K562 (cell line): Measurements from ENCODE around the gene ZMIZ1. TPM values are rescaled to one million over a fixed set of nuclear protein-coding genes. Genes with fewer than 3 reads are reported as not detected.
A peak's percentile ranks its signal among the peaks of the same experiment; 100 is the strongest.

Experiments
- ATAC-seq: fragments of 200-7000 bp; cut with Tn5 transposase; 3 replicates; pipeline ENCODE4 v1.9.1; 2020; ENCODE audit warnings: moderate library complexity
- BruUV-seq: library from RNA; stranded (reverse); fragments of 400-500 nt; replicated peaks from 2 replicates; lab custom pipeline; 2021; lab: Mats Ljungman, UMichigan
- CTCF ChIA-PET: fragments of 300-600 bp; formaldehyde crosslinking; extraction: SDS; loops from one replicate; lab custom pipeline; 2021; ENCODE audit warnings: low intra/inter-chr PET ratio; lab: Yijun Ruan, JAX
- POLR2A ChIA-PET: fragments of 300-600, 350-650 bp; sonication (Branson Sonifier 250); formaldehyde crosslinking; extraction: SDS; loops from one replicate; lab custom pipeline; 2021; ENCODE audit warnings: antibody characterized with exemption, inconsistent platforms; lab: Yijun Ruan, JAX
- DNase-seq, 4 experiments: peaks; one replicate each; pipeline versions ENCODE4 v3.0.0 to v3.0.0-alpha.2; 2011 to 2018; ENCODE audit warnings: low spot score in 3 of 4, mixed read lengths in 3 of 4; ENCODE audit errors: extremely low read depth in 1 of 4
- FAIRE-seq: peaks from 2 replicates; lab custom pipeline; 2011; peaks lifted over from hg19 to GRCh38; lab: Jason Lieb, UNC
- H2AFZ ChIP-seq: 2 replicates; pipeline ENCODE4 v1.6.0; 2011; ENCODE audit warnings: low read depth, low read length, control low read depth, inconsistent platforms
- H3K27ac ChIP-seq: fragments of 200-600 bp; 3 replicates; pipeline ENCODE4 v1.8.0; 2011; ENCODE audit warnings: low read depth, mild to moderate bottlenecking, control low read depth, inconsistent platforms, low read length, moderate library complexity, mixed read lengths; ENCODE audit errors: extremely low read depth
- H3K27me3 ChIP-seq, 2 experiments: fragments of 300-600 bp in 1 of 2; 2 replicates in 1 of 2; 3 replicates in 1 of 2; pipeline versions ENCODE4 v1.6.0 to v1.8.0; 2011; ENCODE audit warnings: inconsistent platforms in 2 of 2, low read length in 2 of 2, mild to moderate bottlenecking in 1 of 2, mixed read lengths in 1 of 2, moderate library complexity in 1 of 2; ENCODE audit not compliant: control insufficient read depth in 2 of 2, insufficient read depth in 2 of 2
- H3K36me3 ChIP-seq: fragments of 300-600 bp; 3 replicates; pipeline ENCODE4 v1.8.0; 2011; ENCODE audit warnings: mild to moderate bottlenecking, low read length, inconsistent platforms; ENCODE audit not compliant: control insufficient read depth, insufficient read depth
- H3K4me1 ChIP-seq, 2 experiments: fragments of 200-600 bp in 1 of 2; replicated peaks in 1 of 2; 2 replicates in 1 of 2; 3 replicates in 1 of 2; pipeline versions ENCODE4 v1.5.1 to v1.8.0; 2011; ENCODE audit warnings: inconsistent platforms in 2 of 2, low read length in 2 of 2, mild to moderate bottlenecking in 1 of 2, mixed read lengths in 1 of 2, moderate library complexity in 1 of 2; ENCODE audit not compliant: control insufficient read depth in 2 of 2, insufficient read depth in 2 of 2
- H3K4me2 ChIP-seq: 2 replicates; pipeline ENCODE4 v1.6.1; 2011; ENCODE audit warnings: low read length, control low read depth, inconsistent platforms, mixed read lengths; ENCODE audit not compliant: insufficient read depth
- H3K4me3 ChIP-seq: fragments of 200-600 bp; sonication (generic), shearing (Covaris generic); 2 replicates; pipeline ENCODE4 v1.5.1; 2016; ENCODE audit warnings: control low read depth, inconsistent platforms
- H3K79me2 ChIP-seq: fragments of 200-600 bp; 3 replicates; pipeline ENCODE4 v1.8.0; 2011; ENCODE audit warnings: low read length, inconsistent platforms; ENCODE audit not compliant: control insufficient read depth, insufficient read depth
- H3K9ac ChIP-seq, 2 experiments: 2 replicates each; pipeline versions ENCODE4 v1.6.0 to v1.6.1; 2011; ENCODE audit warnings: low read depth in 2 of 2, low read length in 2 of 2, control low read depth in 1 of 2, inconsistent platforms in 1 of 2, mild to moderate bottlenecking in 1 of 2, mixed read lengths in 1 of 2; ENCODE audit not compliant: insufficient read depth in 1 of 2
- H3K9me1 ChIP-seq: one replicate; pipeline ENCODE4 v1.6.0; 2011; ENCODE audit warnings: inconsistent platforms, mild to moderate bottlenecking, low read length, moderate library complexity; ENCODE audit not compliant: control insufficient read depth, insufficient read depth
- H3K9me3 ChIP-seq: replicated peaks from 2 replicates; pipeline ENCODE4 v1.5.1; 2011; ENCODE audit warnings: low read depth, low read length, inconsistent platforms; ENCODE audit not compliant: control insufficient read depth, insufficient read depth
- H4K20me1 ChIP-seq: replicated peaks from 2 replicates; pipeline ENCODE4 v1.6.1; 2011; ENCODE audit warnings: low read length, inconsistent platforms, mixed read lengths; ENCODE audit not compliant: control insufficient read depth, insufficient read depth
- EGR1 ChIP-seq: fragments of 450-650 bp; conservative IDR thresholded peaks from 2 replicates; pipeline ENCODE4 v1.6.1; 2017; ENCODE audit warnings: mild to moderate bottlenecking
- HMGN3 ChIP-seq: IDR thresholded peaks from 2 replicates; pipeline ENCODE4 v1.6.1; 2011; ENCODE audit warnings: borderline replicate concordance, low read depth, mild to moderate bottlenecking, mixed read lengths, low read length; ENCODE audit not compliant: insufficient read length; ENCODE audit errors: extremely low read depth
- NONO ChIP-seq, 2 experiments: fragments of 200-400 bp in 1 of 2; fragments of 450-650 bp in 1 of 2; formaldehyde crosslinking in 1 of 2; IDR thresholded peaks; 2 replicates each; pipeline ENCODE4 v1.6.1; 2017; ENCODE audit warnings: low read depth in 2 of 2, mild to moderate bottlenecking in 2 of 2, moderate library complexity in 2 of 2, low read length in 1 of 2
- STAT5B ChIP-seq: fragments of 250-450 bp; sonication (Bioruptor Pico); IDR thresholded peaks from 2 replicates; pipeline ENCODE4 v1.8.0; 2021; ENCODE audit warnings: mild to moderate bottlenecking, inconsistent platforms
- ZBTB17 ChIP-seq: fragments of 450-650 bp; formaldehyde crosslinking; IDR thresholded peaks from 2 replicates; pipeline ENCODE4 v1.4.0; 2020; ENCODE audit warnings: mild to moderate bottlenecking
- WGBS: fragments of 100-300 bp; shearing (Covaris generic); methylation state at CpG from one replicate; pipeline ENCODE4 v1.1.6; 2016; ENCODE audit warnings: low coverage, mixed read lengths; ENCODE audit not compliant: insufficient coverage; ENCODE audit errors: missing lambda C conversion rate; 5-methylcytosine and 5-hydroxymethylcytosine counted together
- in situ Hi-C: fragments of 300-500 bp; cut with MboI; formaldehyde crosslinking; loops from 4 replicates; pipeline ENCODE4 v1.15.0; 2018; ENCODE audit warnings: inconsistent platforms, mixed read lengths
- intact Hi-C: fragments of 100-400 bp; cut with micrococcal nuclease; formaldehyde crosslinking; loops from 2 replicates; pipeline ENCODE4 v1.14.2; 2022
- polyA plus RNA-seq, 8 experiments: library from polyadenylated mRNA; depleted of rRNA in 4 of 8; stranded (reverse) in 5 of 8; unstranded in 3 of 8; fragments of >200 nt; fragmentation: Nextera tagmentation in 2 of 8; fragmentation: Illumina TruSeq in 1 of 8; extraction: Ambion mirVana in 2 of 8; extraction: Trizol in 1 of 8; gene quantifications; 2 replicates each; pipeline versions ENCODE4 v1.2.1 to v1.2.3, GENCODE V29; 2011 to 2014; ENCODE audit warnings: inconsistent platforms in 1 of 8, missing spikeins in 1 of 8
- total RNA-seq, 7 experiments: library from RNA; depleted of rRNA in 6 of 7; stranded (reverse); fragments of >200 nt in 6 of 7; fragmentation: Illumina TruSeq in 2 of 7; extraction: Trizol in 2 of 7; gene quantifications; 2 replicates each; pipeline versions ENCODE4 v1.2.1 to v1.2.3, GENCODE V29; 2011 to 2021; ENCODE audit warnings: low replicate concordance in 1 of 7

The ZMIZ1 gene
- total and polyA plus RNA-seq, 9 of the 15 experiments (the other 6 are each of a cell fraction or from before 2014, with no cell fraction given), result 1.0 to 37.3 (median 4.3) TPM

- Histone ChIP-seq H3K27ac (no peak overlapping the region), H3K9me1 (peaks cover 4% of the 10 kb centered on the region), H3K4me2 (no peak overlapping the region), H3K4me1 (peaks cover 27 to 59% of the 10 kb centered on the region in 2 experiments), H2AFZ (no peak overlapping the region), H3K79me2 (no peaks in the 10 kb centered on the region), H3K36me3 (no peaks in the 10 kb centered on the region), H4K20me1 (0 out of 2 replicates have a peak, but pooled peaks cover 3% of the 10 kb centered on the region), H3K9me3 (no peaks in the 10 kb centered on the region), H3K4me3 (no peak overlapping the region), H3K9ac (0 out of 4 replicates have a peak overlapping the region, but pooled peaks of 1 of the 2 experiments have one; percentile 7), H3K27me3 (peaks cover 0 to 2% of the 10 kb centered on the region in 2 experiments; a peak in 1 of 5 replicates)
- 56% methylated on average over 5 of the region's 5 CpGs for WGBS
- no peak for DNase-seq
- intact Hi-C loops (loop anchor here (5.0 kb wide), 1 partner anchor 43 kb away; the partner anchor contains the start of gene ZMIZ1), in situ Hi-C loops (no loop called here)
- POLR2A ChIA-PET, result interaction anchor here (0.6 to 1.0 kb wide), 4 partner anchors 8 to 80 kb away, joined by 3 to 8 read pairs (median 4); no protein-coding TSS in a partner anchor
- FAIRE-seq, result no peak
- BruUV-seq, result no TSS peak
- no peak for TF ChIP-seq STAT5B (CRISPR knock-in tag)
- TF ChIP-seq ZBTB17 (CRISPR knock-in tag), result 0 out of 2 replicates have a peak, but pooled peaks have one; percentile 18
- ATAC-seq, result no peak
- CTCF ChIA-PET, result no interaction called here
Measured at GRCh38 chr10:79024720-79025198, 44.0 kb upstream of the ZMIZ1 start.

- BruUV-seq, result no TSS peak
- peaks cover 2 to 8% of the 10 kb centered on the region in 2 experiments; a peak in 1 of 5 replicates for H3K27me3 ChIP-seq
- H3K4me3 ChIP-seq, result no peak overlapping the region
- ATAC-seq (no peak), DNase-seq (no peak), FAIRE-seq (no peak)
- intact Hi-C loops, result no loop called here
- H3K9me1 ChIP-seq, result peaks cover 4% of the 10 kb centered on the region
- no peak overlapping the region for H3K4me2 ChIP-seq
- no peak for TF ChIP-seq NONO (IDR thresholded peaks at IDR 0.05; ENCODE audit: low read depth in 2 of 2, low read length in 1 of 2)
- TF ChIP-seq HMGN3, result peak; percentile 24
- 0 out of 2 replicates have a peak, but pooled peaks have one; percentile 25 for TF ChIP-seq EGR1
- H3K36me3 ChIP-seq, result no peaks in the 10 kb centered on the region
- no peaks in the 10 kb centered on the region for H3K9me3 ChIP-seq
- in situ Hi-C loops, result no loop called here
- H4K20me1 ChIP-seq, result 0 out of 2 replicates have a peak, but pooled peaks cover 1% of the 10 kb centered on the region
- H3K27ac ChIP-seq, result no peak overlapping the region
- H3K9ac ChIP-seq, result no peak overlapping the region
- POLR2A ChIA-PET, result interaction anchor here (0.6 to 1.0 kb wide), 4 partner anchors 8 to 81 kb away, joined by 3 to 8 read pairs (median 4); no protein-coding TSS in a partner anchor
- WGBS, result 47% methylated on average over 21 of the region's 22 CpGs
- no peaks in the 10 kb centered on the region for H3K79me2 ChIP-seq
- CTCF ChIA-PET, result no interaction called here
- no peak overlapping the region for H2AFZ ChIP-seq
- H3K4me1 ChIP-seq, result peaks cover 22 to 53% of the 10 kb centered on the region in 2 experiments
Measured at GRCh38 chr10:79025199-79025832, 43.5 kb upstream of the ZMIZ1 start.
